Caco-2 (cell line): ENCODE measurements around the gene TMEM62. TPM values are rescaled to one million over a fixed set of nuclear protein-coding genes. Genes with fewer than 3 reads are reported as not detected.

Experiments used
- BruUV-seq: library from RNA; stranded (reverse); fragments of 400-500 nt; replicated peaks from 2 replicates; lab custom pipeline; 2021; lab: Mats Ljungman, UMichigan
- CTCF ChIA-PET: fragments of 300-600 bp; sonication (Branson Sonifier 250); formaldehyde crosslinking; loops from one replicate; lab custom pipeline; 2022; ENCODE audit warnings: antibody characterized with exemption; lab: Charles Lee
- POLR2A ChIA-PET: fragments of 300-600 bp; sonication (Branson Sonifier 250); formaldehyde crosslinking; loops from one replicate; lab custom pipeline; 2022; ENCODE audit warnings: antibody characterized with exemption; lab: Charles Lee
- DNase-seq, 2 experiments: peaks; one replicate each; pipeline versions ENCODE4 v3.0.0 to v3.0.0-alpha.2; 2020 to 2022
- H3K27me3 ChIP-seq: replicated peaks from 2 replicates; pipeline ENCODE4 v1.6.0; 2011; ENCODE audit warnings: low read length; ENCODE audit not compliant: control insufficient read depth, insufficient read depth
- H3K36me3 ChIP-seq: 2 replicates; pipeline ENCODE4 v1.5.1; 2011; ENCODE audit warnings: low read length; ENCODE audit not compliant: control insufficient read depth, insufficient read depth
- H3K4me1 ChIP-seq: fragments of 250-450 bp; sonication (Bioruptor Pico); 2 replicates; pipeline ENCODE4 v1.5.1; 2020; ENCODE audit warnings: mild to moderate bottlenecking
- H3K4me3 ChIP-seq: 2 replicates; pipeline ENCODE4 v1.5.1; 2011; ENCODE audit warnings: low read depth, mild to moderate bottlenecking, control low read depth, low read length
- H3K9me3 ChIP-seq: fragments of 250-450 bp; sonication (Bioruptor Pico); 2 replicates; pipeline ENCODE4 v1.5.1; 2020; ENCODE audit warnings: mild to moderate bottlenecking, moderate library complexity
- H3K27ac Mint-ChIP-seq: one replicate; pipeline ENCODE4 v1.8.0; 2022; ENCODE audit warnings: mixed read lengths; ENCODE audit not compliant: unreplicated experiment
- H3K27me3 Mint-ChIP-seq: one replicate; pipeline ENCODE4 v1.8.0; 2022; ENCODE audit warnings: mixed read lengths; ENCODE audit not compliant: insufficient read depth, unreplicated experiment
- H3K36me3 Mint-ChIP-seq: one replicate; pipeline ENCODE4 v1.8.0; 2022; ENCODE audit warnings: mild to moderate bottlenecking, mixed read lengths; ENCODE audit not compliant: insufficient read depth, unreplicated experiment
- H3K4me1 Mint-ChIP-seq: one replicate; pipeline ENCODE4 v1.8.0; 2022; ENCODE audit warnings: low read depth, mixed read lengths; ENCODE audit not compliant: unreplicated experiment
- H3K4me3 Mint-ChIP-seq: one replicate; pipeline ENCODE4 v1.8.0; 2022; ENCODE audit warnings: mild to moderate bottlenecking, moderate library complexity, mixed read lengths; ENCODE audit not compliant: unreplicated experiment
- H3K9me3 Mint-ChIP-seq: one replicate; pipeline ENCODE4 v1.8.0; 2022; ENCODE audit warnings: mixed read lengths; ENCODE audit not compliant: unreplicated experiment
- intact Hi-C: fragments of 100-400 bp; cut with micrococcal nuclease; formaldehyde crosslinking; loops from one replicate; pipeline ENCODE4 v1.10.0; 2022; ENCODE audit not compliant: unreplicated experiment
- total RNA-seq: library from RNA; stranded (reverse); gene quantifications from 2 replicates; pipeline ENCODE4 v1.2.3, GENCODE V29; 2022
- TF ChIP-seq, protein P1 (sequence below), 2 experiments: fragments of 200-600 bp in 1 of 2; IDR thresholded peaks; 1 replicate in 1 of 2; 2 replicates in 1 of 2; pipeline versions ENCODE4 v1.5.1 to v1.8.0; 2011 to 2022; ENCODE audit warnings: antibody characterized with exemption in 1 of 2, control low read depth in 1 of 2, inconsistent platforms in 1 of 2, low read depth in 1 of 2, low read length in 1 of 2, mild to moderate bottlenecking in 1 of 2, moderate library complexity in 1 of 2; ENCODE audit not compliant: insufficient read depth in 1 of 2, severe bottlenecking in 1 of 2, unreplicated experiment in 1 of 2

Gene TMEM62
- total RNA-seq, 1 experiment from 2014 or later: 23.7 TPM

DNA sequence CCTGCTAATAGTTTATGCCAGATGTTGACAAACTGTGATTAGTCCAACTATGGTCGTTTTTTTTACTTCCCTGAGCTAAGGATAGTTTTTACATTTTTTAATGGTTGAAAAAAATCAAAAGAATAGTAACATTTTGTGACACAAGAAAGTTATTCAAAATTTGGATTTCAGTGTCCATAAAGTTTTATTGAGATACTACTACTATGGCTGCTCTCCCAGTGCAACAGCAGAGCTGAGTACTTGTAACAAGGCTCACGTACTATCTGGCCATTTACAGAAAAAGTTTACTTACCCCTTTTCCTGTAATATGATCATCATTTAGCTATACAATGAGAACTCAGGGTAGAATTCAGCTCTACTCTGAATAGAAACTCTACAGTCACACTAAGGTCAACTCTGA is 11.5 kb upstream of the TMEM62 start:
- ChIA-PET CTCF (no interaction called here), POLR2A (no interaction called here)
- no peak for DNase-seq
- H3K9me3 ChIP-seq: no peaks in the 10 kb centered on the region
- no TSS peak for BruUV-seq
- H3K9me3 Mint-ChIP-seq: no peaks in the 10 kb centered on the region
- H3K27me3 ChIP-seq: no peaks in the 10 kb centered on the region
- H3K36me3 Mint-ChIP-seq: no peaks in the 10 kb centered on the region
- peak overlapping the region; percentile 73 for H3K4me3 Mint-ChIP-seq
- peaks cover 3% of the 10 kb centered on the region for H3K27me3 Mint-ChIP-seq
- H3K36me3 ChIP-seq: no peaks in the 10 kb centered on the region
- no peak overlapping the region for H3K4me3 ChIP-seq
- peaks cover 17% of the 10 kb centered on the region for H3K4me1 Mint-ChIP-seq
- peaks cover 12% of the 10 kb centered on the region; the same call in 1 of the 2 replicates for H3K4me1 ChIP-seq
- intact Hi-C loops: loop anchor here (2.0 kb wide), 1 partner anchor 15 kb away; the partner anchor contains the start of gene UBR1
- H3K27ac Mint-ChIP-seq: no peak overlapping the region
- TF ChIP-seq, protein P1, sequence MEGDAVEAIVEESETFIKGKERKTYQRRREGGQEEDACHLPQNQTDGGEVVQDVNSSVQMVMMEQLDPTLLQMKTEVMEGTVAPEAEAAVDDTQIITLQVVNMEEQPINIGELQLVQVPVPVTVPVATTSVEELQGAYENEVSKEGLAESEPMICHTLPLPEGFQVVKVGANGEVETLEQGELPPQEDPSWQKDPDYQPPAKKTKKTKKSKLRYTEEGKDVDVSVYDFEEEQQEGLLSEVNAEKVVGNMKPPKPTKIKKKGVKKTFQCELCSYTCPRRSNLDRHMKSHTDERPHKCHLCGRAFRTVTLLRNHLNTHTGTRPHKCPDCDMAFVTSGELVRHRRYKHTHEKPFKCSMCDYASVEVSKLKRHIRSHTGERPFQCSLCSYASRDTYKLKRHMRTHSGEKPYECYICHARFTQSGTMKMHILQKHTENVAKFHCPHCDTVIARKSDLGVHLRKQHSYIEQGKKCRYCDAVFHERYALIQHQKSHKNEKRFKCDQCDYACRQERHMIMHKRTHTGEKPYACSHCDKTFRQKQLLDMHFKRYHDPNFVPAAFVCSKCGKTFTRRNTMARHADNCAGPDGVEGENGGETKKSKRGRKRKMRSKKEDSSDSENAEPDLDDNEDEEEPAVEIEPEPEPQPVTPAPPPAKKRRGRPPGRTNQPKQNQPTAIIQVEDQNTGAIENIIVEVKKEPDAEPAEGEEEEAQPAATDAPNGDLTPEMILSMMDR (IDR thresholded peaks at IDR 0.05; ENCODE audit: insufficient read depth in 1 of 2, low read depth in 1 of 2, low read length in 1 of 2, severe bottlenecking in 1 of 2, unreplicated experiment in 1 of 2): no peak

DNA sequence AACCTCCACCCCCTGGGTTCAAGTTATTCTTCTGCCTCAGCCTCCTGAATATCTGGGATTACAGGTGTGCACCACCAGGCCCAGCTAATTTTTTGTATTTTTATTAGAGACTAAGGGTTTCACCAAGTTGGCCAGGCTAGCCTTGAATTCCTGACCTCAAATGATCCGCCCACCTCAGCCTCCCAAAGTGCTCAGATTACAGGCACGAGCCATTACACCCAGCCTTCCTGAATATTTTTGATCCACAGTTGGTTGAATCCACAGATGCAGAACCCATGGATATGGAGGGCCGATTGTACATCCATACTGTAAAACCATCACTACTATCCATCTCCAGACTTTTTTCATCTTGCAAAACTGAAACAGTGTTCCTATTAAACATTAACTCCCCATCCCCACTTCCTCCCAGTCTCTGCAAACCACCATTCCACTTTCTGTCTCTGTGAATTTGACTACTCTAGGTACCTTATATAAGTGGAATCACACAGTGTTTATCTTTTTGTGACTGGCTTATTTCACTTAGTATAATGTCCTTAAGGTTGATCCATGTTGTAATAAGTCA is 8.2 kb upstream of the TMEM62 start:
- TF ChIP-seq, protein P1 (IDR thresholded peaks at IDR 0.05; ENCODE audit: insufficient read depth in 1 of 2, low read depth in 1 of 2, low read length in 1 of 2, severe bottlenecking in 1 of 2, unreplicated experiment in 1 of 2): no peak
- H3K9me3 Mint-ChIP-seq: peaks cover 24% of the 10 kb centered on the region
- no peak overlapping the region for H3K4me3 ChIP-seq
- BruUV-seq: no TSS peak
- H3K27me3 Mint-ChIP-seq: no peaks in the 10 kb centered on the region
- no peaks in the 10 kb centered on the region; the same call in 1 of the 2 replicates for H3K27me3 ChIP-seq
- ChIA-PET POLR2A (no interaction called here), CTCF (no interaction called here)
- intact Hi-C loops: no loop called here
- no peak for DNase-seq
- H3K4me3 Mint-ChIP-seq: no peak overlapping the region
- peaks cover 23% of the 10 kb centered on the region for H3K4me1 Mint-ChIP-seq
- no peak overlapping the region for H3K27ac Mint-ChIP-seq
- H3K9me3 ChIP-seq: peaks cover 4% of the 10 kb centered on the region; the same call in 1 of the 2 replicates
- peaks cover 2% of the 10 kb centered on the region; the same call in 1 of the 2 replicates for H3K36me3 ChIP-seq
- peaks cover 27% of the 10 kb centered on the region for H3K4me1 ChIP-seq
- peaks cover 6% of the 10 kb centered on the region for H3K36me3 Mint-ChIP-seq

DNA sequence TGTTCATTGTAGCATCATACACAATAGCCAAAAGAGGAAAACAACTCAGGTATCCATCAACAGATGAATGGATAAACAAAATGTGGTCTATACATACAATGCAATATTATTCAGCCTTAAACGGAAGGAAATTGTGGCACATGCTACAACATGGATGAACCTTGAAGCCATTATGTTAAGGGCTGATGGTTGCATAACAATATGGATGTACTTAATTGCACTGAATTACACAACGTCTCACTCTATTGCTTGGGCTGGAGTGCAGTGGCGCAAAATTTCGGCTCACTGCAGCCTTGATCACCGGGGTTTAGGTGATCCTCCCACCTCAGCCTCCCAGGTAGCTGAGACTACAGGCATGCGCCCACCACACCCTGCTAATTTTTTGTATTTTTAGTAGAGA is 7.0 kb upstream of the TMEM62 start:
- Histone ChIP-seq H3K36me3 (peaks cover 2% of the 10 kb centered on the region; the same call in 1 of the 2 replicates), H3K27me3 (no peaks in the 10 kb centered on the region; the same call in 1 of the 2 replicates), H3K4me1 (peaks cover 27% of the 10 kb centered on the region), H3K4me3 (no peak overlapping the region), H3K9me3 (peaks cover 4% of the 10 kb centered on the region; the same call in 1 of the 2 replicates)
- Mint-ChIP-seq H3K4me3 (no peak overlapping the region), H3K27me3 (no peaks in the 10 kb centered on the region), H3K36me3 (peaks cover 6% of the 10 kb centered on the region), H3K27ac (no peak overlapping the region), H3K4me1 (peaks cover 23% of the 10 kb centered on the region), H3K9me3 (peaks cover 28% of the 10 kb centered on the region)
- ChIA-PET POLR2A (no interaction called here), CTCF (no interaction called here)
- intact Hi-C loops: no loop called here
- TF ChIP-seq, protein P1 (IDR thresholded peaks at IDR 0.05; ENCODE audit: insufficient read depth in 1 of 2, low read depth in 1 of 2, low read length in 1 of 2, severe bottlenecking in 1 of 2, unreplicated experiment in 1 of 2): no peak
- no TSS peak for BruUV-seq
- DNase-seq: no peak
